Measurements from ENCODE around the gene RAB1A. TPM values are rescaled to one million over a fixed set of nuclear protein-coding genes. Genes with fewer than 3 reads are reported as not detected.

Gene RAB1A
- total RNA-seq, 2 experiments from 2014 or later = 56.0 to 63.5 TPM

- ChIA-PET POLR2A (no interaction called here), CTCF (interaction anchor here (0.6 kb wide), 1 partner anchor 290 kb away, joined by 4 read pairs; no protein-coding TSS in a partner anchor)
- no peak for DNase-seq
- Mint-ChIP-seq H3K36me3 (ENCODE audit: low read depth) (peaks cover 14% of the 10 kb centered on the region), H3K4me1 (peaks cover 2% of the 10 kb centered on the region), H3K27me3 (no peaks in the 10 kb centered on the region), H3K27ac (no peak overlapping the region), H3K4me3 (no peak overlapping the region), H3K9me3 (no peaks in the 10 kb centered on the region)
These were observed 54.1 kb downstream of the RAB1A start for GRCh38 chr2:65075605-65076344.

- CTCF ChIA-PET = interaction anchor here (0.6 to 1.1 kb wide), 2 partner anchors 13 to 291 kb away, joined by 3 to 4 read pairs; no protein-coding TSS in a partner anchor
- no peak overlapping the region for H3K27ac Mint-ChIP-seq
- H3K4me3 Mint-ChIP-seq = no peak overlapping the region
These were observed 54.7 kb downstream of the RAB1A start for GRCh38 chr2:65075176-65075575.

GRCh38 chr2:65073879-65074565, 55.9 kb downstream of the RAB1A start:
- Mint-ChIP-seq H3K27me3 (no peaks in the 10 kb centered on the region), H3K27ac (no peak overlapping the region), H3K9me3 (no peaks in the 10 kb centered on the region), H3K4me1 (peaks cover 6% of the 10 kb centered on the region), H3K4me3 (no peak overlapping the region), H3K36me3 (ENCODE audit: low read depth) (peaks cover 10% of the 10 kb centered on the region)
- DNase-seq = no peak
- ChIA-PET POLR2A (no interaction called here), CTCF (interaction anchor here (0.9 to 1.3 kb wide), 4 partner anchors 13 to 156 kb away, joined by 3 read pairs; no protein-coding TSS in a partner anchor)

More at GRCh38 chr2:65075176-65075575, 54.7 kb downstream of the RAB1A start:
- Mint-ChIP-seq H3K27me3 (no peaks in the 10 kb centered on the region), H3K36me3 (ENCODE audit: low read depth) (peaks cover 15% of the 10 kb centered on the region), H3K9me3 (no peaks in the 10 kb centered on the region), H3K4me1 (peaks cover 6% of the 10 kb centered on the region)
- no peak for DNase-seq
- POLR2A ChIA-PET = no interaction called here

DNA sequence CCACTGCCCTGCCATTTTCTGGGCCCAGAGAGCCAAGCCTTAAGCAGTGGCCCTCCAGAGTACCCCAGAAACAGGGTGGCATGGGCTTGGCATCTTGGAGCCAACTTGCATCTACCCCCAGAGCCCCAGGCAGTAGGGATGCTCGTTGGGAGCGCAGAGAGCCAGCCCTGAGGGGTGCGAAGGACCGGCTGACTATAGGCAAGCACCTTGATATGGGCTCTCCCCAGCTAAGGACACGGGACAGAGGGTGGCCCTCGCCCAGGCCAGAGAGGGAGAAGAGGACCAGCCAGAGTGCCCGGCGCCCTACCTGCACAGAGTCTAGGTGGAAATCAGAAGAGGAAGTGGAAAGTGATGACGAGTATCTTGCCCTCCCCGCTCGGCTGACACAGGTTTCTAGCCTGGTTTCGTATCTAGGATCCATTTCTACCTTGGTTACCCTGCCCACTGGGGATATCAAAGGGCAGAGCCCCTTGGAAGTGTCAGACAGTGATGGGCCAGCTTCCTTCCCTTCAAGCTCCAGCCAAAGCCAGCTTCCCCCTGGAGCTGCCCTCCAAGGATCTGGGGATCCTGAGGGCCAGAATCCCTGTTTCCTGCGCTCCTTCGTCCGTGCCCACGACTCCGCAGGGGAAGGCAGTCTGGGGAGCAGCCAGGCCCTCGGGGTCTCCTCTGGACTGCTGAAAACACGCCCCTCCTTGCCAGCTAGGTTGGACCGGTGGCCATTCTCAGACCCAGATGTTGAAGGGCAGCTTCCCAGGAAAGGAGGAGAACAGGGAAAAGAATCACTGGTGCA, 57.5 kb downstream of the RAB1A start:
- Mint-ChIP-seq H3K9me3 (no peaks in the 10 kb centered on the region), H3K27ac (peak overlapping the region; percentile 46), H3K27me3 (no peaks in the 10 kb centered on the region), H3K4me3 (no peak overlapping the region), H3K36me3 (ENCODE audit: low read depth) (peaks cover 10% of the 10 kb centered on the region), H3K4me1 (peaks cover 18% of the 10 kb centered on the region)
- no peak for DNase-seq
- ChIA-PET POLR2A (no interaction called here), CTCF (interaction anchor here (0.8 to 1.1 kb wide), 2 partner anchors 9 to 14 kb away, joined by 3 read pairs; no protein-coding TSS in a partner anchor)

GRCh38 chr2:65071499-65072180, 58.3 kb downstream of the RAB1A start:
- H3K4me1 Mint-ChIP-seq = peaks cover 25% of the 10 kb centered on the region
- peaks cover 10% of the 10 kb centered on the region for H3K36me3 Mint-ChIP-seq (ENCODE audit: low read depth)
- H3K27ac Mint-ChIP-seq = peak overlapping the region; percentile 46
- H3K4me3 Mint-ChIP-seq = no peak overlapping the region
- ChIA-PET POLR2A (no interaction called here), CTCF (interaction anchor here (0.5 to 1.3 kb wide), 3 partner anchors 10 to 26 kb away, joined by 3 to 4 read pairs (median 3); no protein-coding TSS in a partner anchor)
- H3K9me3 Mint-ChIP-seq = no peaks in the 10 kb centered on the region
- no peak for DNase-seq
- no peaks in the 10 kb centered on the region for H3K27me3 Mint-ChIP-seq

- H3K27ac Mint-ChIP-seq = no peak overlapping the region
- peaks cover 9% of the 10 kb centered on the region for H3K36me3 Mint-ChIP-seq (ENCODE audit: low read depth)
- no peaks in the 10 kb centered on the region for H3K9me3 Mint-ChIP-seq
- no peak overlapping the region for H3K4me3 Mint-ChIP-seq
- ChIA-PET POLR2A (no interaction called here), CTCF (interaction anchor here (1.1 to 1.3 kb wide), 3 partner anchors 9 to 11 kb away, joined by 3 read pairs; no protein-coding TSS in a partner anchor)
- H3K4me1 Mint-ChIP-seq = peaks cover 25% of the 10 kb centered on the region
- DNase-seq = no peak
- H3K27me3 Mint-ChIP-seq = no peaks in the 10 kb centered on the region
These were observed 59.0 kb downstream of the RAB1A start for GRCh38 chr2:65070856-65071255.

DNA sequence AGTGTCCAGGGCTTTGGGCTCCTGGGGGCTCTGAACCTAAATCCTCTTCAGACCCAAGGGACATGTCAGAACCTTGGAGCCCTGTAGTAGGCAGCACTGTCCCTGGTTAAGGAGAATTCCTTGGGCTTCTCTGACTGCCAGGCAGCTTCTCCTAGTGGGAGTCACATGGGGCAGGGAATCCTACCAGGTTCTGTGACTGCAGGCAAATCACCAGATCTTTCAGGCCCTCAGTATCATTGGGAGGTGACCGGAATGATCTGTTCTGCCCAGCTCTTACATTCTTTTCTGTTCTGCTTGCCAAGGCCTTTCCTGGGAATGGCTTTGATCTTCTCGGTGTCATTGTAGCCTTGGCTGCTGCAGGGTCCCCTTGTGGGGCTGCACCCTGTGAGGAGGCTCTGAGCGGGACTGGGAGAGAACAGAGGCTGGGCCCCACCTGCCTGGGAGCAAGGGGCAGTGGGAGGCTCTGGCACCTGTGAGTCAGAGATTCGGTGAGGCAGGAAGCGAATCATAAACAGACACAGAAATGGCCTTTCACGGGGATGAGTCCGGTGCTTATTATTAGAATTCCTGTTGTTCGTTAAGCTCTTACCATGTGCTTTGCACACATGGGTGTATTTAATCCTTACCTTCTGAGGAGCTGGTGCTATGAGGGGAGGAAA, 59.6 kb downstream of the RAB1A start:
- DNase-seq = no peak
- peaks cover 9% of the 10 kb centered on the region for H3K36me3 Mint-ChIP-seq (ENCODE audit: low read depth)
- H3K4me3 Mint-ChIP-seq = peak overlapping the region; percentile 43
- POLR2A ChIA-PET = no interaction called here
- no peaks in the 10 kb centered on the region for H3K27me3 Mint-ChIP-seq
- H3K4me1 Mint-ChIP-seq = peaks cover 28% of the 10 kb centered on the region
- CTCF ChIA-PET = interaction anchor here (0.7 to 1.3 kb wide), 5 partner anchors 8 to 456 kb away, joined by 3 to 6 read pairs (median 3); no protein-coding TSS in a partner anchor
- peak overlapping the region; percentile 39 for H3K27ac Mint-ChIP-seq
- H3K9me3 Mint-ChIP-seq = no peaks in the 10 kb centered on the region

DNA sequence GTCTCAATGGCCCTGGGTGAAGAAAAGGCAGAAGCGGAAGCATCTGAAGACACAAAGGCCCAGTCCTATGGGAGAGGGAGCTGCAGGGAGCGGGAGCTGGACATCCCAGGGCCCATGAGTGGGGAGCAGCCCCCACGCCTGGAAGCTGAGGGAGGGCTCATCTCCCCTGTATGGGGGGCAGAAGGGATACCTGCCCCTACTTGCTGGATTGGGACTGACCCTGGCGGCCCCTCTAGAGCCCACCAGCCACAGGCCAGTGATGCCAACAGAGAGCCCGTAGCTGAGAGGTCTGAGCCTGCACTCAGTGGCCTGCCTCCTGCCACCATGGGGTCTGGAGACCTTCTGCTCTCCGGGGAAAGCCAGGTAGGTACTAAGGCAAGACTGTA, 60.5 kb downstream of the RAB1A start:
- H3K27ac Mint-ChIP-seq = peak overlapping the region; percentile 27
- CTCF ChIA-PET = interaction anchor here (0.9 to 1.0 kb wide), 2 partner anchors 14 kb away, joined by 3 read pairs; no protein-coding TSS in a partner anchor
- peaks cover 9% of the 10 kb centered on the region for H3K36me3 Mint-ChIP-seq (ENCODE audit: low read depth)
- H3K9me3 Mint-ChIP-seq = no peaks in the 10 kb centered on the region
- POLR2A ChIA-PET = no interaction called here
- DNase-seq = no peak
- no peak overlapping the region for H3K4me3 Mint-ChIP-seq
- H3K4me1 Mint-ChIP-seq = peaks cover 35% of the 10 kb centered on the region
- no peaks in the 10 kb centered on the region for H3K27me3 Mint-ChIP-seq

GRCh38 chr2:65067806-65068553, 61.9 kb downstream of the RAB1A start:
- no peaks in the 10 kb centered on the region for H3K27me3 Mint-ChIP-seq
- H3K27ac Mint-ChIP-seq = peak overlapping the region; percentile 77
- DNase-seq = peak; percentile 22
- peaks cover 39% of the 10 kb centered on the region for H3K4me1 Mint-ChIP-seq
- H3K9me3 Mint-ChIP-seq = no peaks in the 10 kb centered on the region
- peaks cover 3% of the 10 kb centered on the region for H3K36me3 Mint-ChIP-seq (ENCODE audit: low read depth)
- no peak overlapping the region for H3K4me3 Mint-ChIP-seq
- CTCF ChIA-PET = interaction anchor here (1.0 to 1.3 kb wide), 3 partner anchors 15 to 58 kb away, joined by 3 read pairs; no protein-coding TSS in a partner anchor
- POLR2A ChIA-PET = no interaction called here

DNA sequence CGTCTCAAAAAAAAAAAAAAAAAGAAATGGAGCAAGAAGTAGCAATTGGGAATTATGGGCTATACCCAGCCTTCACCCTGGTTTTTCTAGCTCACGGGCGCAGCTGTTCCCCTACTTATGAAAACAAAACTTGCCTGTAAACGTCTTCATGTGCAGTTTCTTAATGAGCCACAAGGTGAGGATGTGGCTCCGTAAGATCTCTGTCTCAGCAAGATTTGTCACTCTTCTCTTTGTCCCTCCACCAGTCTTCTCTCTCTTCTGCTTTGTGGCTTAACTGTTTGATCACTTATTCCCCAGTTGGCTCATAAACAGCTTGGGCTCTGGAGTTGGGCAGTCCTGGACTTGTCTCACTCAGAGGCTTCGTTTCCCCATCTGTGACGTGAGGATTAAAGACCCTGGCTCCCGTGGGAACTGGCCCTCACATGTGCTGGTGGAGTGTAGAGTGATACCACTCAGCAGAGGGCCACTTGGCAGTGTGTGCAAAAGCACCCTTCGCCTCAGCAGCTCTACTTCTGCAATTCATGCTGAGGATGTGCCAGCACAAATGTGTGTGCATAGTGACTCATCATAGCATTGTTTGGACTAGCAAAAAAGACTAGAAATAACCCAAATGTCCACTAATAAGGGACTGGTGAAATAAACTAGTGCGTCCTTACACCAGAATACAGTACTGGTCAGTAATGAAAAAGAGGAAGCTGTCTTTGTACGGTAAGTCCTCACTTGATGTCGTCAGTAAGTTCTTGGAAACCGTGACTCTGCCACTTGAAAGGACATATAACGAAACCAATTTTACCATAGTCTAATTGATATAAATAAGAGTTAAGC, 65.0 kb downstream of the RAB1A start:
- H3K9me3 Mint-ChIP-seq = no peaks in the 10 kb centered on the region
- ChIA-PET CTCF (interaction anchor here (0.6 to 2.6 kb wide), 28 partner anchors 9 to 555 kb away, joined by 3 to 9 read pairs (median 4); partner anchors contain the start of genes ACTR2 and RAB1A), POLR2A (interaction anchor here (0.7 kb wide), 2 partner anchors 65 to 147 kb away, joined by 3 read pairs; partner anchors contain the start of gene RAB1A)
- no peaks in the 10 kb centered on the region for H3K36me3 Mint-ChIP-seq (ENCODE audit: low read depth)
- H3K27ac Mint-ChIP-seq = peak overlapping the region; percentile 63
- H3K27me3 Mint-ChIP-seq = no peaks in the 10 kb centered on the region
- peaks cover 33% of the 10 kb centered on the region for H3K4me1 Mint-ChIP-seq
- DNase-seq = peak; percentile 64
- H3K4me3 Mint-ChIP-seq = no peak overlapping the region

Measured in activated CD4-positive, alpha-beta T cell treated with anti-CD3 and anti-CD28 coated beads, Interleukin-2, amount 10 ng/mL, durations not matched to agents 7 days and 5 days (primary cell).